ENCODE measurements around the gene MECP2.

Gene MECP2

GRCh38 chrX:154115750-154116149 lies 18.2 kb upstream of the MECP2 start:
- no peak overlapping the region for H3K4me3 ChIP-seq (replicated peaks in 1 of 2; ENCODE audit: low read depth in 2 of 2, low read length in 2 of 2)
- TF ChIP-seq CTCF (IDR thresholded peaks at IDR 0.05; ENCODE audit: low read depth, low read length): no peak
- no peak for DNase-seq (ENCODE audit: low read depth in 2 of 2)

GRCh38 chrX:154115071-154115470 lies 17.6 kb upstream of the MECP2 start:
- TF ChIP-seq CTCF (IDR thresholded peaks at IDR 0.05; ENCODE audit: low read depth, low read length): no peak
- H3K4me3 ChIP-seq (replicated peaks in 1 of 2; ENCODE audit: low read depth in 2 of 2, low read length in 2 of 2): no peak overlapping the region
- DNase-seq (ENCODE audit: low read depth in 2 of 2): no peak

GRCh38 chrX:154114652-154115051 lies 17.1 kb upstream of the MECP2 start:
- no peak for TF ChIP-seq CTCF (IDR thresholded peaks at IDR 0.05; ENCODE audit: low read depth, low read length)
- DNase-seq (ENCODE audit: low read depth in 2 of 2): no peak
- H3K4me3 ChIP-seq (replicated peaks in 1 of 2; ENCODE audit: low read depth in 2 of 2, low read length in 2 of 2): no peak overlapping the region

GRCh38 chrX:154113729-154114128 lies 16.2 kb upstream of the MECP2 start:
- H3K4me3 ChIP-seq (replicated peaks in 1 of 2; ENCODE audit: low read depth in 2 of 2, low read length in 2 of 2): no peak overlapping the region
- no peak for TF ChIP-seq CTCF (IDR thresholded peaks at IDR 0.05; ENCODE audit: low read depth, low read length)
- DNase-seq (ENCODE audit: low read depth in 2 of 2): no peak

- no peak overlapping the region for H3K4me3 ChIP-seq (replicated peaks in 1 of 2; ENCODE audit: low read depth in 2 of 2, low read length in 2 of 2)
Measured at GRCh38 chrX:154098551-154098950, 1.0 kb upstream of the MECP2 start.

GRCh38 chrX:154097003-154097588 lies 421 bp downstream of the MECP2 start:
- peak; percentile 43 to 73 for DNase-seq (ENCODE audit: low read depth in 2 of 2)
- peak overlapping the region; percentile 55 to 63 for H3K4me3 ChIP-seq (replicated peaks in 1 of 2; ENCODE audit: low read depth in 2 of 2, low read length in 2 of 2)

More at GRCh38 chrX:154098551-154098950, 1.0 kb upstream of the MECP2 start:
- TF ChIP-seq CTCF (IDR thresholded peaks at IDR 0.05; ENCODE audit: low read depth, low read length): no peak
- DNase-seq (ENCODE audit: low read depth in 2 of 2): no peak

More at GRCh38 chrX:154097003-154097588, 421 bp downstream of the MECP2 start:
- no peak for TF ChIP-seq CTCF (IDR thresholded peaks at IDR 0.05; ENCODE audit: low read depth, low read length)
